HCT116 (cell line): ENCODE data around the gene MZT1. TPM values are rescaled to one million over a fixed set of nuclear protein-coding genes. Genes with fewer than 3 reads are reported as not detected.

Source experiments
- ATAC-seq: fragments of 200-7000 bp; cut with Tn5 transposase; 2 replicates; pipeline ENCODE4 v1.9.1; 2020; ENCODE audit warnings: mild to moderate bottlenecking, moderate library complexity
- BruUV-seq: library from RNA; stranded (reverse); fragments of 400-500 nt; replicated peaks from 2 replicates; lab custom pipeline; 2021; lab: Mats Ljungman, UMichigan
- CTCF ChIA-PET: fragments of 300-600 bp; sonication (Branson Sonifier 250); formaldehyde crosslinking; loops from one replicate; lab custom pipeline; 2021; ENCODE audit warnings: antibody characterized with exemption; lab: Charles Lee
- POLR2A ChIA-PET: fragments of 300-600, 350-600 bp; sonication (Branson Sonifier 250); formaldehyde crosslinking; loops from one replicate; lab custom pipeline; 2021; ENCODE audit warnings: antibody characterized with exemption; lab: Charles Lee
- RAD21 ChIA-PET, 2 experiments: fragments of 300-600 bp; sonication (Branson Sonifier 250); formaldehyde crosslinking; loops; one replicate each; lab custom pipeline; 2023; ENCODE audit warnings: low total read pairs in 2 of 2; ENCODE audit not compliant: uncharacterized antibody in 2 of 2, unreplicated experiment in 2 of 2, low non-redundant PET in 1 of 2; lab: Charles Lee
- DNase-seq: peaks from one replicate; pipeline ENCODE4 v3.0.0-alpha.2; 2010; ENCODE audit warnings: low read depth, low spot score
- H2AFZ ChIP-seq: fragments of 200-600 bp; shearing (Covaris generic), sonication (generic); 2 replicates; pipeline ENCODE4 v1.6.1; 2017; ENCODE audit warnings: low read depth, mixed run types, mixed read lengths, antibody characterized with exemption, low read length; ENCODE audit not compliant: poor library complexity, severe bottlenecking
- H3K27ac ChIP-seq: 2 replicates; pipeline ENCODE4 v1.5.1; 2012; ENCODE audit warnings: low read depth, low read length
- H3K27me3 ChIP-seq: fragments of 200-600 bp; sonication (generic); 2 replicates; pipeline ENCODE4 v1.6.1; 2016; ENCODE audit warnings: mixed run types, low read length, mixed read lengths; ENCODE audit not compliant: insufficient read depth
- H3K36me3 ChIP-seq, 2 experiments: fragments of 200-500 bp in 1 of 2; fragments of 200-600 bp in 1 of 2; sonication (Bioruptor generic) in 1 of 2; sonication (generic) in 1 of 2; 2 replicates each; pipeline versions ENCODE4 v1.5.1 to v1.6.1; 2014 to 2016; ENCODE audit warnings: low read length in 2 of 2, inconsistent platforms in 1 of 2, mixed read lengths in 1 of 2, mixed run types in 1 of 2; ENCODE audit not compliant: insufficient read depth in 2 of 2, control insufficient read depth in 1 of 2
- H3K4me1 ChIP-seq, 2 experiments: fragments of 200-600 bp in 1 of 2; sonication (generic) in 1 of 2; 2 replicates each; pipeline versions ENCODE4 v1.5.1 to v1.6.1; 2012 to 2017; ENCODE audit warnings: low read length in 2 of 2, inconsistent platforms in 1 of 2, mild to moderate bottlenecking in 1 of 2, mixed read lengths in 1 of 2, mixed run types in 1 of 2, moderate library complexity in 1 of 2; ENCODE audit not compliant: insufficient read depth in 2 of 2, control insufficient read depth in 1 of 2
- H3K4me2 ChIP-seq: fragments of 200-600 bp; sonication (generic); 2 replicates; pipeline ENCODE4 v1.6.1; 2017; ENCODE audit warnings: mixed run types, low read length, mixed read lengths
- H3K4me3 ChIP-seq, 2 experiments: fragments of 200-600 bp in 1 of 2; sonication (generic) in 1 of 2; replicated peaks in 1 of 2; 2 replicates each; pipeline ENCODE4 v1.5.1; 2011 to 2016; ENCODE audit warnings: low read length in 2 of 2, control low read depth in 1 of 2, low read depth in 1 of 2, mild to moderate bottlenecking in 1 of 2, mixed read lengths in 1 of 2, mixed run types in 1 of 2
- H3K79me2 ChIP-seq: fragments of 200-600 bp; sonication (generic); 2 replicates; pipeline ENCODE4 v1.6.1; 2017; ENCODE audit warnings: mild to moderate bottlenecking, mixed run types, low read length, moderate library complexity, mixed read lengths; ENCODE audit not compliant: insufficient read depth
- H3K9ac ChIP-seq: fragments of 200-600 bp; sonication (generic); 2 replicates; pipeline ENCODE4 v1.6.1; 2016; ENCODE audit warnings: low read length, mixed read lengths
- H3K9me2 ChIP-seq: fragments of 200-600 bp; sonication (generic), shearing (Covaris generic); 2 replicates; pipeline ENCODE4 v1.6.1; 2017; ENCODE audit warnings: mixed run types, mild to moderate bottlenecking, moderate library complexity; ENCODE audit not compliant: insufficient read depth
- H3K9me3 ChIP-seq, 2 experiments: fragments of 200-500 bp in 1 of 2; fragments of 200-600 bp in 1 of 2; sonication (Bioruptor generic) in 1 of 2; sonication (generic) in 1 of 2; 2 replicates each; pipeline ENCODE4 v1.6.1; 2014 to 2017; ENCODE audit warnings: low read length in 2 of 2, mixed read lengths in 2 of 2, inconsistent platforms in 1 of 2, low read depth in 1 of 2, mild to moderate bottlenecking in 1 of 2, mixed run types in 1 of 2, moderate library complexity in 1 of 2; ENCODE audit not compliant: control insufficient read depth in 1 of 2, insufficient read depth in 1 of 2
- H4K20me1 ChIP-seq: fragments of 200-600 bp; sonication (generic), shearing (Covaris generic); 2 replicates; pipeline ENCODE4 v1.6.1; 2017; ENCODE audit warnings: mixed run types, mild to moderate bottlenecking, moderate library complexity; ENCODE audit not compliant: insufficient read depth
- CBX3 ChIP-seq: IDR thresholded peaks from 2 replicates; pipeline ENCODE4 v1.6.1; 2012; ENCODE audit warnings: low read depth
- CEBPB ChIP-seq: IDR thresholded peaks from 2 replicates; pipeline ENCODE4 v1.6.1; 2012; ENCODE audit warnings: low read depth
- EGR1 ChIP-seq: IDR thresholded peaks from 2 replicates; pipeline ENCODE4 v1.6.1; 2012; ENCODE audit warnings: low read depth
- ELF1 ChIP-seq: IDR thresholded peaks from 2 replicates; pipeline ENCODE4 v1.6.1; 2012; ENCODE audit warnings: low read depth, borderline replicate concordance
- FOSL1 ChIP-seq: IDR thresholded peaks from 2 replicates; pipeline ENCODE4 v1.6.1; 2012; ENCODE audit warnings: low read depth
- JUND ChIP-seq: IDR thresholded peaks from 2 replicates; pipeline ENCODE4 v1.6.1; 2012
- POLR2A ChIP-seq: IDR thresholded peaks from 2 replicates; pipeline ENCODE4 v1.7.0; 2011; ENCODE audit warnings: borderline replicate concordance; ENCODE audit not compliant: insufficient read depth, insufficient read length; ENCODE audit errors: extremely low read depth
- RAD21 ChIP-seq: IDR thresholded peaks from 2 replicates; pipeline ENCODE4 v1.6.1; 2012; ENCODE audit warnings: low read depth, mild to moderate bottlenecking
- SIN3A ChIP-seq: IDR thresholded peaks from 2 replicates; pipeline ENCODE4 v1.6.1; 2012; ENCODE audit warnings: low read depth
- SP1 ChIP-seq: IDR thresholded peaks from 2 replicates; pipeline ENCODE4 v1.6.1; 2012; ENCODE audit warnings: low read depth
- SRF ChIP-seq: IDR thresholded peaks from 2 replicates; pipeline ENCODE4 v1.6.1; 2012; ENCODE audit warnings: low read depth
- TCF7L2 ChIP-seq: IDR thresholded peaks from 2 replicates; pipeline ENCODE4 v1.7.0; 2011; ENCODE audit warnings: borderline replicate concordance, inconsistent platforms; ENCODE audit not compliant: insufficient read depth, insufficient read length; ENCODE audit errors: extremely low read depth
- ZFX ChIP-seq: fragments of 450-650 bp; IDR thresholded peaks from 2 replicates; pipeline ENCODE4 v1.6.1; 2017
- ZNF274 ChIP-seq: fragments of 200-500 bp; sonication (Bioruptor generic); IDR thresholded peaks from 2 replicates; pipeline ENCODE4 v1.6.1; 2014; ENCODE audit warnings: mild to moderate bottlenecking, low read depth, low read length, inconsistent platforms
- intact Hi-C: fragments of 100-400 bp; cut with micrococcal nuclease; formaldehyde crosslinking; loops from 2 replicates; pipeline ENCODE4 v1.10.0; 2022
- total RNA-seq: library from RNA; stranded (reverse); gene quantifications from one replicate; pipeline ENCODE4 v1.2.1, GENCODE V29; 2021; ENCODE audit not compliant: unreplicated experiment
- TF ChIP-seq, protein P1 (sequence below), 3 experiments: fragments of 200-600 bp in 1 of 3; sonication (generic) in 1 of 3; IDR thresholded peaks in 2 of 3; conservative IDR thresholded peaks in 1 of 3; 2 replicates each; pipeline ENCODE4 v1.5.1; 2012 to 2017; ENCODE audit warnings: low read depth in 2 of 3, low read length in 2 of 3, antibody characterized with exemption in 1 of 3, borderline replicate concordance in 1 of 3, control low read depth in 1 of 3, mild to moderate bottlenecking in 1 of 3, mixed read lengths in 1 of 3, mixed run types in 1 of 3, moderate library complexity in 1 of 3; ENCODE audit not compliant: insufficient read depth in 1 of 3
- TF ChIP-seq, protein P2 (sequence below): IDR thresholded peaks from 2 replicates; pipeline ENCODE4 v1.6.1; 2012
- TF ChIP-seq, protein P3 (sequence below): IDR thresholded peaks from 2 replicates; pipeline ENCODE4 v1.6.1; 2011; ENCODE audit warnings: mild to moderate bottlenecking, low read length, moderate library complexity; ENCODE audit not compliant: insufficient replicate concordance; ENCODE audit errors: extremely low read depth

MZT1 gene
- total RNA-seq, 1 experiment from 2014 or later, result 19.0 TPM

DNA sequence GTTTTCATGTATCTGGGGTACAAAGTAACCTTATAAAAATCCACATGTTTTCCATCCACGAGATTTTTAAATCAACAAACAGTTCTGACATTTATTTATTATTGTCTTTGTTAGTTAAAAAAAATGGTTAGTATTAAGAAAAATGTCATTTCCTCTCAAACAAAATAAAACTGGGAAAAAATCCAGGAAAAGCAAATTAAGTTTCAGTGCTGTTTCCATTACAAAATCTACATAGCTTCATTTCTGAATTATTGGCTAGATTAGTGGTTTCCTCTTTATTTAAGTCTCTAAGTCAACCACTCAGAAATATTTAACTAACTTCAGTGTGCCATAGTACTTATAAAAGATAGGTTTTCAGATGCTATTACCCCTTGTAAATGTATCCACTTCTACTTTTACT is 49.1 kb downstream of the MZT1 start:
- POLR2A ChIA-PET, result no interaction called here
- CTCF ChIA-PET, result no interaction called here

DNA sequence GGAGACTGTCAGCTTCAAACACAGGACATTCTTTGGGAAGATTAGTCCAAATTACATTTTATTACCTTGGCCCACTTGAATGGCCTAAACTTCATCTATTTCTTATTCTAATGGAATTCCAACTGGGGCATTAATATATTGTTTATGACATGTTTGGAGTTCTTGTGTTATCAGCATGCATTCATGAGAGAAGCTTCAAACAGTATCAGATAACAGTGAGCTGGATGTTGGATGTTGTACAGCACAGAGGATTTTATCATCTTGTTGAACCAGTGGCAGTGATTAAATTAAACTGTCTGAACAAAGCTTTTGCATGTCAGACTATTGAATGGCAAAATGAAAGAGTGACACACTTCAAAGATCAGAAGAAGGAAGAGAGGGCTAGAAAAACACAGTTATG is 50.0 kb downstream of the MZT1 start:
- Histone ChIP-seq H4K20me1 (no peaks in the 10 kb centered on the region), H3K27ac (no peak overlapping the region), H3K9me3 (no peaks in the 10 kb centered on the region), H3K9ac (no peak overlapping the region), H3K36me3 (no peaks in the 10 kb centered on the region), H3K4me1 (no peaks in the 10 kb centered on the region), H3K27me3 (peaks cover 6% of the 10 kb centered on the region; the same call in 1 of the 2 replicates), H2AFZ (no peak overlapping the region), H3K9me2 (no peaks in the 10 kb centered on the region), H3K4me3 (no peak overlapping the region), H3K79me2 (no peaks in the 10 kb centered on the region), H3K4me2 (no peak overlapping the region)
- DNase-seq, result no peak
- BruUV-seq, result no TSS peak
- POLR2A ChIA-PET, result no interaction called here
- CTCF ChIA-PET, result no interaction called here
- no peak for ATAC-seq
- RAD21 ChIA-PET, result no interaction called here
- intact Hi-C loops, result no loop called here
- TF ChIP-seq SP1, result no peak
- TF ChIP-seq SIN3A, result no peak
- TF ChIP-seq SRF, result no peak
- TF ChIP-seq RAD21, result no peak
- no peak for TF ChIP-seq EGR1
- TF ChIP-seq ZNF274, result no peak
- TF ChIP-seq CEBPB, result no peak
- TF ChIP-seq, protein P1, sequence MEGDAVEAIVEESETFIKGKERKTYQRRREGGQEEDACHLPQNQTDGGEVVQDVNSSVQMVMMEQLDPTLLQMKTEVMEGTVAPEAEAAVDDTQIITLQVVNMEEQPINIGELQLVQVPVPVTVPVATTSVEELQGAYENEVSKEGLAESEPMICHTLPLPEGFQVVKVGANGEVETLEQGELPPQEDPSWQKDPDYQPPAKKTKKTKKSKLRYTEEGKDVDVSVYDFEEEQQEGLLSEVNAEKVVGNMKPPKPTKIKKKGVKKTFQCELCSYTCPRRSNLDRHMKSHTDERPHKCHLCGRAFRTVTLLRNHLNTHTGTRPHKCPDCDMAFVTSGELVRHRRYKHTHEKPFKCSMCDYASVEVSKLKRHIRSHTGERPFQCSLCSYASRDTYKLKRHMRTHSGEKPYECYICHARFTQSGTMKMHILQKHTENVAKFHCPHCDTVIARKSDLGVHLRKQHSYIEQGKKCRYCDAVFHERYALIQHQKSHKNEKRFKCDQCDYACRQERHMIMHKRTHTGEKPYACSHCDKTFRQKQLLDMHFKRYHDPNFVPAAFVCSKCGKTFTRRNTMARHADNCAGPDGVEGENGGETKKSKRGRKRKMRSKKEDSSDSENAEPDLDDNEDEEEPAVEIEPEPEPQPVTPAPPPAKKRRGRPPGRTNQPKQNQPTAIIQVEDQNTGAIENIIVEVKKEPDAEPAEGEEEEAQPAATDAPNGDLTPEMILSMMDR (IDR thresholded peaks at IDR 0.05 in 2 of 3, conservative IDR thresholded peaks at IDR 0.05 in 1 of 3; ENCODE audit: borderline replicate concordance in 1 of 3, insufficient read depth in 1 of 3, low read depth in 2 of 3, low read length in 2 of 3), result no peak
- TF ChIP-seq, protein P2, sequence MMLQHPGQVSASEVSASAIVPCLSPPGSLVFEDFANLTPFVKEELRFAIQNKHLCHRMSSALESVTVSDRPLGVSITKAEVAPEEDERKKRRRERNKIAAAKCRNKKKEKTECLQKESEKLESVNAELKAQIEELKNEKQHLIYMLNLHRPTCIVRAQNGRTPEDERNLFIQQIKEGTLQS, result no peak
- no peak for TF ChIP-seq JUND
- no peak for TF ChIP-seq POLR2A
- TF ChIP-seq TCF7L2, result no peak
- no peak for TF ChIP-seq CBX3
- TF ChIP-seq FOSL1, result no peak
- no peak for TF ChIP-seq ZFX
- no peak for TF ChIP-seq ELF1

More for the DNA sequence above, 49.1 kb downstream of the MZT1 start:
- no peak for TF ChIP-seq TCF7L2
- no peak for TF ChIP-seq SP1
- no peak for TF ChIP-seq EGR1
- no peak for TF ChIP-seq RAD21
- no peak for TF ChIP-seq JUND
- TF ChIP-seq, protein P3, sequence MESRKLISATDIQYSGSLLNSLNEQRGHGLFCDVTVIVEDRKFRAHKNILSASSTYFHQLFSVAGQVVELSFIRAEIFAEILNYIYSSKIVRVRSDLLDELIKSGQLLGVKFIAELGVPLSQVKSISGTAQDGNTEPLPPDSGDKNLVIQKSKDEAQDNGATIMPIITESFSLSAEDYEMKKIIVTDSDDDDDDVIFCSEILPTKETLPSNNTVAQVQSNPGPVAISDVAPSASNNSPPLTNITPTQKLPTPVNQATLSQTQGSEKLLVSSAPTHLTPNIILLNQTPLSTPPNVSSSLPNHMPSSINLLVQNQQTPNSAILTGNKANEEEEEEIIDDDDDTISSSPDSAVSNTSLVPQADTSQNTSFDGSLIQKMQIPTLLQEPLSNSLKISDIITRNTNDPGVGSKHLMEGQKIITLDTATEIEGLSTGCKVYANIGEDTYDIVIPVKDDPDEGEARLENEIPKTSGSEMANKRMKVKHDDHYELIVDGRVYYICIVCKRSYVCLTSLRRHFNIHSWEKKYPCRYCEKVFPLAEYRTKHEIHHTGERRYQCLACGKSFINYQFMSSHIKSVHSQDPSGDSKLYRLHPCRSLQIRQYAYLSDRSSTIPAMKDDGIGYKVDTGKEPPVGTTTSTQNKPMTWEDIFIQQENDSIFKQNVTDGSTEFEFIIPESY, result no peak
- TF ChIP-seq ZNF274, result no peak
- intact Hi-C loops, result no loop called here
- Histone ChIP-seq H3K4me1 (no peaks in the 10 kb centered on the region), H2AFZ (no peak overlapping the region), H3K36me3 (no peaks in the 10 kb centered on the region), H3K9me3 (no peaks in the 10 kb centered on the region), H3K27ac (no peak overlapping the region), H4K20me1 (no peaks in the 10 kb centered on the region), H3K79me2 (no peaks in the 10 kb centered on the region), H3K27me3 (peaks cover 6% of the 10 kb centered on the region; the same call in 1 of the 2 replicates), H3K4me2 (no peak overlapping the region), H3K9ac (no peak overlapping the region), H3K4me3 (no peak overlapping the region), H3K9me2 (no peaks in the 10 kb centered on the region)
- ATAC-seq, result no peak
- no peak for DNase-seq
- BruUV-seq, result no TSS peak
- RAD21 ChIA-PET, result no interaction called here
